ENCODE measurements around the gene AQP3. TPM values are rescaled to one million over a fixed set of nuclear protein-coding genes. Genes with fewer than 3 reads are reported as not detected.
A peak's percentile ranks its signal among the peaks of the same experiment; 100 is the strongest.

Gene AQP3
- total and polyA plus RNA-seq, 2 of the 4 experiments (the other 2 are of a cell fraction), result 3.8 to 12.2 TPM

- Histone ChIP-seq H4K5ac (ENCODE audit: low read depth, low read length) (no peak overlapping the region), H3K56ac (ENCODE audit: extremely low read depth, insufficient read depth, low read length) (no peak overlapping the region), H2AK5ac (ENCODE audit: low read depth, low read length) (no peak overlapping the region), H3K9me3 (ENCODE audit: control insufficient read depth, insufficient read depth, low read length) (no peaks in the 10 kb centered on the region), H3K36me3 (ENCODE audit: control insufficient read depth, insufficient read depth, low read length) (no peaks in the 10 kb centered on the region), H4K91ac (ENCODE audit: insufficient read depth, low read depth, low read length) (no peak overlapping the region), H3K9me1 (ENCODE audit: insufficient read depth, low read length) (peaks cover 6% of the 10 kb centered on the region; the same call in 1 of the 2 replicates), H2AK9ac (replicated peaks; ENCODE audit: low read depth, low read length, poor library complexity) (peak overlapping the region; percentile 84), H3K9ac (ENCODE audit: low read depth, low read length) (no peak overlapping the region), H2BK120ac (ENCODE audit: low read depth, low read length) (no peak overlapping the region), H3K4me3 (ENCODE audit: insufficient read depth, low read depth, low read length) (no peak overlapping the region), H2BK5ac (ENCODE audit: low read depth, low read length, poor library complexity, severe bottlenecking) (no peak overlapping the region), H4K8ac (ENCODE audit: low read depth in 2 of 2, low read length in 2 of 2) (no peak overlapping the region), H3K4ac (ENCODE audit: low read depth, low read length) (no peak overlapping the region), H2BK15ac (ENCODE audit: low read depth, low read length) (no peak overlapping the region), H3K79me1 (ENCODE audit: low read depth in 1 of 2, low read length in 2 of 2) (no peaks in the 10 kb centered on the region), H3K23ac (ENCODE audit: low read depth, low read length) (no peak overlapping the region), H2AFZ (replicated peaks; ENCODE audit: low read length, poor library complexity) (no peak overlapping the region), H3K27me3 (ENCODE audit: control insufficient read depth, insufficient read depth, low read length) (peaks cover 21% of the 10 kb centered on the region), H3K18ac (ENCODE audit: low read depth, low read length) (no peak overlapping the region), H3K4me1 (ENCODE audit: control insufficient read depth, insufficient read depth, low read length) (0 out of 2 replicates have a peak, but pooled peaks cover 1% of the 10 kb centered on the region), H3K14ac (replicated peaks; ENCODE audit: low read depth, low read length) (no peak overlapping the region), H2BK20ac (ENCODE audit: low read depth, low read length) (no peak overlapping the region), H3K27ac (ENCODE audit: insufficient read depth, low read length) (no peak overlapping the region), H4K20me1 (ENCODE audit: insufficient read depth, low read length) (no peaks in the 10 kb centered on the region), H3K4me2 (ENCODE audit: low read depth, low read length) (no peak overlapping the region)
- ChIA-PET CTCF (no interaction called here), POLR2A (ENCODE audit: unreplicated experiment) (no interaction called here)
- intact Hi-C loops (cut with micrococcal nuclease) (no loop called here), dilution Hi-C loops (cut with HindIII; ENCODE audit: low sequenced_read_pairs, unreplicated experiment) (no loop called here), in situ Hi-C loops (cut with MboI; ENCODE audit: low sequenced_read_pairs) (no loop called here)
- no peak for ATAC-seq (ENCODE audit: low read depth)
- TF ChIP-seq RAD21 (IDR thresholded peaks at IDR 0.05; ENCODE audit: low read length) (no peak), FOS (IDR thresholded peaks at IDR 0.05; ENCODE audit: low read depth, low read length) (no peak), CTCF (conservative IDR thresholded peaks at IDR 0.05; ENCODE audit: low read depth, low read length) (no peak), CHD1 (IDR thresholded peaks at IDR 0.05; ENCODE audit: low read depth, low read length) (no peak), NFE2L2 (IDR thresholded peaks at IDR 0.05; ENCODE audit: low read depth, low read length) (no peak), CEBPB (IDR thresholded peaks at IDR 0.05; ENCODE audit: low read depth, low read length) (no peak), SMC3 (IDR thresholded peaks at IDR 0.05; ENCODE audit: low read depth, low read length) (no peak), BHLHE40 (IDR thresholded peaks at IDR 0.05; ENCODE audit: low read depth, low read length) (no peak), MXI1 (IDR thresholded peaks at IDR 0.05; ENCODE audit: borderline replicate concordance, low read depth, low read length) (no peak), ELK1 (IDR thresholded peaks at IDR 0.05; ENCODE audit: borderline replicate concordance, low read depth, low read length) (no peak), RFX5 (IDR thresholded peaks at IDR 0.05; ENCODE audit: low read depth, low read length) (no peak), MAZ (IDR thresholded peaks at IDR 0.05; ENCODE audit: borderline replicate concordance, low read depth, low read length) (no peak), MAFK (IDR thresholded peaks at IDR 0.05; ENCODE audit: low read depth, low read length) (no peak), POLR2A (IDR thresholded peaks at IDR 0.05; ENCODE audit: low read depth, low read length) (no peak), USF2 (IDR thresholded peaks at IDR 0.05; ENCODE audit: low read depth, low read length) (no peak), RCOR1 (IDR thresholded peaks at IDR 0.05; ENCODE audit: insufficient replicate concordance, low read length) (no peak)
- no TSS peak for BruUV-seq (replicated peaks)
- DNase-seq, result no peak
- WGBS, 2 experiments (ENCODE audit: extremely low coverage in 2 of 2, insufficient read length in 1 of 2), result no CpG with 5 or more reads among the region's 2 CpGs
Measured at GRCh38 chr9:33431420-33431819, 16.0 kb downstream of the AQP3 start.
